Neuronal stem cell (in vitro differentiated cells): ENCODE measurements around the gene ZFY.
"Not testable (repeated sequence)": the region's sequence is repeated elsewhere in the genome, so short reads cannot be mapped to it uniquely, and the experiment has no call there.

Source experiments
- DNase-seq: peaks from one replicate; pipeline ENCODE4 v3.0.0-alpha.2; 2013; ENCODE audit warnings: low spot score
- H2AFZ ChIP-seq: one replicate; pipeline ENCODE4 v1.6.1; 2013; ENCODE audit warnings: mild to moderate bottlenecking, low read length, inconsistent platforms
- H2AK5ac ChIP-seq: 2 replicates; pipeline ENCODE4 v1.6.1; 2013; ENCODE audit warnings: low read depth, mild to moderate bottlenecking, inconsistent platforms, low read length, moderate library complexity, mixed read lengths
- H2BK120ac ChIP-seq: 2 replicates; pipeline ENCODE4 v1.6.1; 2013; ENCODE audit warnings: low read depth, mild to moderate bottlenecking, inconsistent platforms, low read length, moderate library complexity, mixed read lengths
- H2BK12ac ChIP-seq: one replicate; pipeline ENCODE4 v1.6.1; 2013; ENCODE audit warnings: low read length, inconsistent platforms
- H2BK15ac ChIP-seq: 2 replicates; pipeline ENCODE4 v1.6.1; 2013; ENCODE audit warnings: mild to moderate bottlenecking, low read length, inconsistent platforms, mixed read lengths
- H2BK5ac ChIP-seq: one replicate; pipeline ENCODE4 v1.6.1; 2013; ENCODE audit warnings: inconsistent platforms, mild to moderate bottlenecking, low read length, moderate library complexity
- H3K14ac ChIP-seq: one replicate; pipeline ENCODE4 v1.6.1; 2013; ENCODE audit warnings: low read length, inconsistent platforms
- H3K18ac ChIP-seq: 2 replicates; pipeline ENCODE4 v1.6.1; 2013; ENCODE audit warnings: low read length, inconsistent platforms
- H3K23ac ChIP-seq: 2 replicates; pipeline ENCODE4 v1.6.1; 2013; ENCODE audit warnings: low read depth, mild to moderate bottlenecking, mixed read lengths, low read length, inconsistent platforms; ENCODE audit not compliant: poor library complexity
- H3K27ac ChIP-seq: replicated peaks from 3 replicates; pipeline ENCODE4 v1.5.1; 2013; ENCODE audit warnings: low read length, inconsistent platforms
- H3K27me3 ChIP-seq, 3 experiments: 2 replicates each; pipeline ENCODE4 v1.6.1; 2013; ENCODE audit warnings: low read length in 3 of 3, mild to moderate bottlenecking in 2 of 3, inconsistent platforms in 1 of 3, low read depth in 1 of 3, mixed read lengths in 1 of 3, moderate library complexity in 1 of 3; ENCODE audit not compliant: control insufficient read depth in 3 of 3, insufficient read depth in 3 of 3
- H3K36me3 ChIP-seq, 2 donors: replicated peaks in 1 of 2; 2 replicates each; pipeline ENCODE4 v1.6.1; 2013; ENCODE audit warnings: low read length in 2 of 2; ENCODE audit not compliant: control insufficient read depth in 2 of 2, insufficient read depth in 2 of 2
- H3K4ac ChIP-seq: 2 replicates; pipeline ENCODE4 v1.6.1; 2013; ENCODE audit warnings: inconsistent platforms, mild to moderate bottlenecking, low read length, moderate library complexity
- H3K4me1 ChIP-seq, 2 donors: 1 replicate in 1 of 2; 2 replicates in 1 of 2; pipeline ENCODE4 v1.6.1; 2013; ENCODE audit warnings: low read length in 2 of 2, low read depth in 1 of 2; ENCODE audit not compliant: control insufficient read depth in 2 of 2, insufficient read depth in 1 of 2
- H3K4me2 ChIP-seq: one replicate; pipeline ENCODE4 v1.6.1; 2013; ENCODE audit warnings: mild to moderate bottlenecking, low read length, inconsistent platforms; ENCODE audit not compliant: insufficient read depth, poor library complexity, severe bottlenecking
- H3K4me3 ChIP-seq, 2 donors: 2 replicates each; pipeline ENCODE4 v1.5.1; 2013; ENCODE audit warnings: low read length in 2 of 2, mild to moderate bottlenecking in 2 of 2, inconsistent platforms in 1 of 2, moderate library complexity in 1 of 2
- H3K79me1 ChIP-seq: one replicate; pipeline ENCODE4 v1.6.1; 2013; ENCODE audit warnings: low read depth, mild to moderate bottlenecking, inconsistent platforms, low read length, moderate library complexity
- H3K9ac ChIP-seq: one replicate; pipeline ENCODE4 v1.6.1; 2013; ENCODE audit warnings: mild to moderate bottlenecking, low read depth, low read length, inconsistent platforms; ENCODE audit not compliant: poor library complexity
- H3K9me3 ChIP-seq, 2 donors: replicated peaks in 1 of 2; 2 replicates each; pipeline versions ENCODE3 to v1.6.1; 2013; ENCODE audit warnings: low read length in 2 of 2, mild to moderate bottlenecking in 2 of 2, inconsistent platforms in 1 of 2, low read depth in 1 of 2, mixed read lengths in 1 of 2, moderate library complexity in 1 of 2; ENCODE audit not compliant: control insufficient read depth in 2 of 2, insufficient read depth in 1 of 2
- H4K8ac ChIP-seq: one replicate; pipeline ENCODE4 v1.6.1; 2013; ENCODE audit warnings: low read depth, mild to moderate bottlenecking, inconsistent platforms, low read length, moderate library complexity
- H4K91ac ChIP-seq: one replicate; pipeline ENCODE4 v1.6.1; 2013; ENCODE audit warnings: low read length, low read depth, mild to moderate bottlenecking, inconsistent platforms; ENCODE audit not compliant: poor library complexity
- WGBS, 2 donors: extraction: QIAGEN DNeasy Blood & Tissue Kit; methylation state at CpG; one replicate each; pipeline ENCODE4 v1.1.7; 2013; ENCODE audit warnings: missing lambda C conversion rate in 2 of 2, mixed read lengths in 1 of 2; ENCODE audit not compliant: insufficient read length in 2 of 2, insufficient replicate concordance in 1 of 2; ENCODE audit errors: extremely low coverage in 2 of 2; 5-methylcytosine and 5-hydroxymethylcytosine counted together

The ZFY gene

GRCh38 chrY:3002680-3003515, 67.7 kb downstream of the ZFY start:
- no peaks in the 10 kb centered on the region for H3K79me1 ChIP-seq
- no peak overlapping the region for H3K23ac ChIP-seq
- no peak overlapping the region for H2BK12ac ChIP-seq
- H4K8ac ChIP-seq: no peak overlapping the region
- no peaks in the 10 kb centered on the region for H3K36me3 ChIP-seq
- no peak overlapping the region for H3K27ac ChIP-seq
- no peak overlapping the region for H3K4me2 ChIP-seq
- WGBS, 2 donors: no CpG with 5 or more reads among the region's 15 CpGs
- H2AFZ ChIP-seq: no peak overlapping the region
- no peaks in the 10 kb centered on the region for H3K27me3 ChIP-seq
- H2BK5ac ChIP-seq: no peak overlapping the region
- no peak overlapping the region for H3K14ac ChIP-seq
- H3K18ac ChIP-seq: no peak overlapping the region
- no peaks in the 10 kb centered on the region for H3K9me3 ChIP-seq
- H2AK5ac ChIP-seq: no peak overlapping the region
- H2BK15ac ChIP-seq: no peak overlapping the region
- no peak for DNase-seq
- no peak overlapping the region for H4K91ac ChIP-seq
- no peak overlapping the region for H3K4me3 ChIP-seq
- H2BK120ac ChIP-seq: no peak overlapping the region
- H3K4me1 ChIP-seq: peaks cover 0 to 3% of the 10 kb centered on the region in 2 donors
- H3K4ac ChIP-seq: no peak overlapping the region
- no peak overlapping the region for H3K9ac ChIP-seq

- Histone ChIP-seq H3K4me2 (no peak overlapping the region), H3K4me1 (peaks cover 0 to 3% of the 10 kb centered on the region in 2 donors), H4K8ac (no peak overlapping the region), H2AK5ac (no peak overlapping the region), H4K91ac (no peak overlapping the region), H3K27me3 (no peaks in the 10 kb centered on the region), H2BK12ac (no peak overlapping the region), H3K4ac (no peak overlapping the region), H3K79me1 (no peaks in the 10 kb centered on the region), H2BK120ac (no peak overlapping the region), H3K27ac (no peak overlapping the region), H3K4me3 (no peak overlapping the region), H3K36me3 (no peaks in the 10 kb centered on the region), H3K18ac (no peak overlapping the region), H3K23ac (no peak overlapping the region), H3K14ac (no peak overlapping the region), H2AFZ (no peak overlapping the region), H3K9me3 (no peaks in the 10 kb centered on the region), H3K9ac (no peak overlapping the region), H2BK15ac (no peak overlapping the region), H2BK5ac (no peak overlapping the region)
- DNase-seq: no peak
- WGBS, 2 donors: no CpG with 5 or more reads among the region's 3 CpGs
Measured at GRCh38 chrY:3003516-3003830, 68.3 kb downstream of the ZFY start.

- no peak overlapping the region for H2BK5ac ChIP-seq
- no peak overlapping the region for H4K8ac ChIP-seq
- H3K9me3 ChIP-seq: no peaks in the 10 kb centered on the region
- WGBS, 2 donors: no CpG with 5 or more reads among the region's 5 CpGs
- H3K27ac ChIP-seq: no peak overlapping the region
- no peak overlapping the region for H2BK120ac ChIP-seq
- H3K14ac ChIP-seq: no peak overlapping the region
- no peak overlapping the region for H4K91ac ChIP-seq
- H3K18ac ChIP-seq: no peak overlapping the region
- no peak overlapping the region for H3K4ac ChIP-seq
- H3K36me3 ChIP-seq: no peaks in the 10 kb centered on the region
- peaks cover 0 to 3% of the 10 kb centered on the region in 2 donors for H3K4me1 ChIP-seq
- no peak overlapping the region for H2BK12ac ChIP-seq
- H3K4me3 ChIP-seq: no peak overlapping the region
- no peak overlapping the region for H3K23ac ChIP-seq
- H2AK5ac ChIP-seq: no peak overlapping the region
- no peak overlapping the region for H2BK15ac ChIP-seq
- no peaks in the 10 kb centered on the region for H3K79me1 ChIP-seq
- no peak overlapping the region for H3K9ac ChIP-seq
- DNase-seq: no peak
- no peak overlapping the region for H2AFZ ChIP-seq
- no peak overlapping the region for H3K4me2 ChIP-seq
- H3K27me3 ChIP-seq: no peaks in the 10 kb centered on the region
Measured at GRCh38 chrY:3003846-3004245, 68.7 kb downstream of the ZFY start.

- H3K79me1 ChIP-seq, H3K27ac ChIP-seq: not testable (repeated sequence)
- no CpG with 5 or more reads among the region's 2 CpGs for WGBS, 2 donors
Measured at GRCh38 chrY:3006031-3006430, 70.8 kb downstream of the ZFY start.

More at GRCh38 chrY:3006031-3006430, 70.8 kb downstream of the ZFY start:
- H3K9me3 ChIP-seq, DNase-seq, H3K23ac ChIP-seq, H3K9ac ChIP-seq, H3K4me3 ChIP-seq, H4K8ac ChIP-seq, H2BK15ac ChIP-seq, H3K36me3 ChIP-seq, H2BK12ac ChIP-seq, H3K14ac ChIP-seq, H3K18ac ChIP-seq, H3K27me3 ChIP-seq, H2BK5ac ChIP-seq, H2AFZ ChIP-seq, H2AK5ac ChIP-seq, H3K4me2 ChIP-seq, H4K91ac ChIP-seq, H3K4me1 ChIP-seq, H2BK120ac ChIP-seq, H3K4ac ChIP-seq: not testable (repeated sequence)
